Activated naive CD4-positive, alpha-beta T cell treated with Interleukin-2 at 50 U/mL for 16 hours (primary cell): ENCODE data around the gene DCXR.
A peak's percentile ranks its signal among the peaks of the same experiment; 100 is the strongest.

Source experiments
- DNase-seq: peaks from one replicate; pipeline ENCODE4 v3.0.0-alpha.2; 2020

Gene DCXR

DNA sequence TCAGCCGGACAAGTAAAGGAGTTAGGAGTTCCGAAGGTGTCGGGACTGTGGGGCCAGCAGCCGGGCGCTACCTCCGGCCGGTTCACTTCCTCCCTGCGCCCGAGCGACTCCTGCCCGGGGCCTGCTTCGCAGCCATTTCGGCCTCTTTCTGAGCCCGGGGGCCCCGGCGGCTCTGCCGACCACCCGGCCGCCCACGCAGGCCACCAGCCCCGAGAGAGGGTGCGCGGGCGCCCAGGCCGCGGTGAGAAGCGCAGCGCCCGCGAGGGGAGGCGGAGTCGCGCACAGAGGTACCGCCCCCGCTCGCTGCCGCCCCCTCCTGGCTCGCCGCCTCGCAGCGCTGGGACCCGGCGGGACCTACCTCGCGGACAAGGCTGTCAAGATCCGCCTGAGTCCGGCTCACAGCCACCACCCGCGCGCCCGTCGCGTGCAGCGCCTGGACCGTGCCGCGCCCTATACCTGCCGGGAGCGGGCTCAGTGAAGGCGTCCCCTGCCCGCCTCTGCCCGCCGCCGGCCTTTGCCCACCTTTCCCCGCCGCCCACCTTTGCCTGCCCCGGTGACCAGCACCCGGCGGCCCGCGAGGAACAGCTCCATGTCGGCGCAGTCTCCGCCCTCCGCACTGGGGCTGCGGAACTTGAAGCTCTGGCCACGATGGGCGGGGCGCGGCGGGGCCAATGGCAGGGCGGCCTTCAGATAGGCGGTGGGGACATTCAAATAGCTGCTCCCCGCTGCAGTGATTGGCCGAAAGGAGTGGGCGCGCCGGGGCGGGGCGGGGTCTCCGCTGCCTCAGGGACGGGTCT is at the start of gene DCXR:
Gene DCXR, minus strand, starts transcription at position 606 of the 797 bp plus-strand sequence. Its CDS starts 15 bp downstream, at position 591.
- DNase-seq = peak; percentile 96

DNA sequence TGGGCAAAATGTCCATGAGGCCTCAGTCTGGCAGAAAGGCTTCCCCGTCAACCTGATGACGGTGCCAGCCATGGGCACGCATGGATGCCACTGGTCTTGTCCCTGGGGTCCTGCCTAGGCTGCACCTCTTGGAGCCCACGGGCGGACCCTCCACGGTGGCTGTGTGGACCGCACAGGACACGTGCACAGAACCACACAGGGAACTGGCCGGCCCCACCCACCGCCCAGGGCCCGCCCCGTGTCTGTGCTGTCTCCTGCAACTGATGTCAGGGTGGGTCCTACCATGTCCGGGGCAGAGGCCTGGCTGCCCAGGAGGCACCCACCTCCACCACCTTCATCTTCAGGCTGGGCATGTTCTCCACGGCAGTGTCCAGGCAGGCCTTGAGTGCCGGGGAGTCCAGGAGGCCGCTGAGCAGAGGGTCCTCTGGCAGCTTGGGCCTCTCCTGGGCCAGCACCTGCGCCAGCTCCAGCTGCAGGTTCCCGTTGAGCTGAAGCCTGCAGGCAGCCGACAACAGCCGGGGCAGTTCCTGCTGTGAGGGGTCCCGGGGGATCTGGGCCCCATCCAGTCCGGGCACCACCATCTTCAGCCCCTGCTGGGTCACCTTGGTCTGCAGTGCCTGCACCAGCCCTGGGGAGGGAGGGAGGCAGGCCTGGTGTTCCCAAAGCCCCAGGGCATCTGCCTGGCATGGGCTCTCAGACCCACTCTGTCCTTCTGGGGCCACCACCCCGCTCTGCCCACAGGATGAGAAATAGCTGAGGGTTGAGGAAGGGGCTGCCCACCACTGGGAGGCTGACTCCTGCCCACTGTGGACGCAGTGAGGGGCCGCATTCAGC is 48.7 kb upstream of the DCXR start:
- no peak for DNase-seq

GRCh38 chr17:82085031-82085861 is 47.7 kb upstream of the DCXR start:
- no peak for DNase-seq

GRCh38 chr17:82084373-82085030 is 47.0 kb upstream of the DCXR start:
- no peak for DNase-seq

DNA sequence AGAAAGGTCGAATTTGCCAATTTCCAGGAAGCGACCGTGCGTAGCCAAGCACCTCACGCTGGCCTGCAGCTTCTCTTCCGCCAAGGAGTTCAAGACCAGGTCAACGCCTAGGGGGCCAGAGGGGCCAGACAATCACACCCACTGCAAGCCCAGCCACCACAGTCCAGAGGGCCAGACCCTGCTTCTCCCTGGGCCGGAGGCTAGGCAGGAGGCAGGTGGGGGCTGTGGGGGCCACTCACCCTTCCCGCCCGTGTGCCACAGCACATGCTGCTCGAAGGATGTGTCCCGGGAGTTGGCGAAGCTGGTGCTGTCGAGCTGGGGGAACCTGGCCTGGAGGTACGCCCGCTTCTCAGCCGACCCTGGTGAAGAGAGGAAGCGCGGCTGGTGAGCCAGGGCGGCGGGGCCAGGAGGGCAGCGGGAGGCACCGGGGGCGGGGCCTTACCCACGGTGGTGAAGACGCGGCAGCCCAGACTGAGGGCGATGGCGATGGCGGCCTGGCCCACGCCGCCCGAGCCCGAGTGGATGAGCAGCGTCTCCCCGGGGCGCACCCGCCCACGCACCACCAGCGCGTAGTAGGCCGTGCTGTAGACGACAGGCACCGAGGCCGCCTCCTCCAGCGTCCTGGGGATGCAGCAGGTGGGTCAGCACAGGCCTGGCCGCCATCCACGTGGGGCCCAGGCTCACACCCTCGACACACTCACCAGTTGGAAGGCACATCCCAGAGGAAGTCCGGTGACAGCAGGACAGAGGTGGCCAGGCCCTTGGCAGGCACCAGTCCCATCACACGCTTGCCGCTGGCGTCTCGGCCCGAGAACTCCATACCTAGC is 46.2 kb upstream of the DCXR start:
- DNase-seq = no peak

GRCh38 chr17:82083009-82083408 is 45.5 kb upstream of the DCXR start:
- DNase-seq = no peak

GRCh38 chr17:82082456-82082855 is 45.0 kb upstream of the DCXR start:
- DNase-seq = no peak

GRCh38 chr17:82081966-82082365 is 44.5 kb upstream of the DCXR start:
- no peak for DNase-seq

DNA sequence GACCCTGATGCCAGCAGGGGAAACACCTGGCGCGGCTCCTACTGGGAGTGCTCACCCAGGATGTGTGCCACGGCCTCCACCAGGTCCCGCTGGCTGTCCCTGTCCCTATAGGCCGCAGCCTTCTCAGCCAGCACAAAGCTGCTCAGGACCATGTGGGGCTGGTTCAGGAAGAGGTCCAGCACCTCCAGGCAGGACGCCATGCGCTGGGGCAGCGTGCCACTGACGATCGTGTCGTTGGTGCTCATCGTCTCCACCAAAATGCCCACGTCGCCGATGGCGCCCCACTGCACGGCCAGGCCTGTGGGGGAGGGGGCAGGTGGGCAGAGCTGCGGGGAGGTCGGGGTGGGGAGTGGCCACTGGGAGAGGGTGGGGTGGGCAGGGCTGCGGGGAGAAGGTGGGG is 44.0 kb upstream of the DCXR start:
- no peak for DNase-seq

DNA sequence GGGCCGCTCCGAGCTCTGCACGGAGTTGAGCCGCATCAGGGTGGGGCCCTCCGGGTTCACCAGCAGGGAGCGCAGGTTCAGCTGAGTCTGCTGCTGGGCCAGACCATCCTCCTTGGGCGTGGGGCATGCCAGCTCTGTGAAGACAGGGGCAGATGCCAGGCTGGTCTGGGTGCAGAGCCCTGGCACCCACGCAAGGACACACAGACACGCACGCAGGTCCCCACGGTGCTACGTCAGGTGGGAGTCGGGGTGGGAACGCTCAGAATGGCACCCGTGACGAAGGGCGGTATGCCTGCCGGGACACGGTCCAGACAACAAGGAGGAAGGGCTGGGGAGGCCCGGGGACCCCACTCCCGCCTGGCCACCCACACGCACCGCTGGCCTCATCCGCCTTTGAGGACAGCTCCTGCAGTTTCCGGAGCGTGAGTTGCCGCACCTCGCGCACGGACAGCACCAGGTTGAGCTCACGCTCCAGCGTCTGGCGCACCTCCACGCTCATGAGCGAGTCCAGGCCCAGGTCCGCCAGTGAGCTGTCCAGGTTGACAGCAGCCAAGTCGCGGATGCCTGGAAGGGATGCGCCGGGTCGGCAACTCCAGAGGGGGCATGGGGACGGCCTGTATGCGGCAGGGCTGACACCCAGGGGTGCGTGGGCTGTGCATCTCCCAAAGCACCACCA is 43.4 kb upstream of the DCXR start:
- no peak for DNase-seq

DNA sequence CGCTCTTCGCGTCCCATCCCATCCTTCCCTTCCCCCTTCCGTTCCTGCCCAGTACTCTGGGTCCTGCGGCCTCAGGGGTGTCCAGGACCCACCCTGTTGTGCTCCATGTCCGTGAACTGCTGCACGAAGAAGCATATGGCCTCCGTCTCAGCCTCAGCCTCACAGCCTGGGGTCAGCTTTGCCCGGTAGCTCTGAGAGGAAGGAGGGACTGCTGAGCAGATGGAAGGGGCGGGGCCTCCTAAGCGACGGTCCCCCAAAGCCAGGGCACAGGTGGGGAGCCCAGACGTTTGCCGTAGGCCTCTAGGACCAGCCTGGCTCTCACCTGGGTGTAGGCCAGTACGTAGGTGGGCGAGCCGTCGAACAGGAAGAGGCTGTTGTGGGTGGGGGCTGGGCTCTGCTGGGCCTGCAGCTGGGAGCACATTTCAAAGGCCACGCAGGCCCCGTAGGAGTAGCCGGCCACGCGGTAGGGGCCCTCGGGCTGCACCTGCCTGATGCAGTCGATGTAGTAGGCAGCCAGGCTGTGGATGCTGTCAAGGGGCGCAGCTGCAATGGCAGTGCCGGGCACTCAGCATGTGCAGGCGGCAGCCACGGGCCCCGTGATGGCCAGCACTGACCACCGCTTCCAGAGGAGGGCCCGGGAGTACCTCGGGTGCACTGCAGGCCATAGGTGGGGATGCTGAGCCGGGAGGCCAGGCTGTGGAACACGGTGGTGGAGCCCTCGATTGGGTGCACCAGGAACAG is 42.7 kb upstream of the DCXR start:
- no peak for DNase-seq

DNA sequence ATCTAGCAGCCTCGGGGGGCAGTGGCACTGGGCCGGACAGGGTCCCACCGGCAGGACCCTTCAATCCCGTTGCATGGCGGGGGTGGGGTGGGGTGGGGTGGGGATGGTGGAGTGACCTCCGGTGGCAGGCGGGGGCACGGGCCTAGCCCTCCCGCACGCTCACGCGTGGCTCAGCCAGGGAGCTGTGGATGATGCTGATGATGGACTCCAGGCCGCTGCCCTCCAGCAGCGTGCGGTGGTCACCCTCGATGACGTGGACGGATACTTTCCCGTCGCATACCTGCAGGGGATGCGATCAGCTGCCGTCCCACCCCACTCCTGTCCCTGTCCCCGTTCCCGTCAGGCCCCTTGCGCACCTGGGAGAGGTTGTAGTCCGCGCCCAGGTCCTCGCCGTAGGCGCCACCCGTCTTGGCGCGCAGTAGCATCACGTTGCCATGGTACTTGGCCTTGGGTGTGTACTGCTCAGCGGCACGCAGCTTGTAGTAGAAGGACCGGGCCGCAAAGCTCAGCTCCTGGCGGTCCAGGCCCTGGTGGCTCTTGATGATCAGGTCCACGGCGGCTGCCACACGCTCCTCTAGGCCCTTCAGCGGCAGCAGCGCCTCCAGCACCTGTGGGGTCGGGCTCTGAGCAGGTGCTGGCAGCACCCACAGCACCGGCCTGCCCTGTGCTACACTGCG is 41.6 kb upstream of the DCXR start:
- no peak for DNase-seq

DNA sequence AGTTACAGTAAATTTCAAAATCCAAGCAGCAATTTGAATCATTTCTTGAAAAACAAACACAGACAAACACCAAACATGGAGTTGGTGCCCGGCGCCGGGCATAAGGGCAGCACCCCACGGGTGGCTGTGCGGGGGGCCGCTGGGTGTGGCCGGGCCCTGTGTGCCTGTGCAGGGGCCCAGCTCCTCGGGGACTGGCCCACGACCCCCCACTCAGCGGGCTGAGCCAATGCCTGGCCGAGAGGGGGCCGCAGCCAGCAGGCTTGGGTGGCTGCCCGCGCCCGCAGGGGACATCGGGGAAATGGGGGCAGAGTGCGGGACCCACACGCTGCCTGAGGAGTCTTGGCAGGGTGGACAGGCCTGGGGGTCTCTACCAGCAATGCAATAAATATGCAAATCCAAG is 40.9 kb upstream of the DCXR start:
- no peak for DNase-seq

DNA sequence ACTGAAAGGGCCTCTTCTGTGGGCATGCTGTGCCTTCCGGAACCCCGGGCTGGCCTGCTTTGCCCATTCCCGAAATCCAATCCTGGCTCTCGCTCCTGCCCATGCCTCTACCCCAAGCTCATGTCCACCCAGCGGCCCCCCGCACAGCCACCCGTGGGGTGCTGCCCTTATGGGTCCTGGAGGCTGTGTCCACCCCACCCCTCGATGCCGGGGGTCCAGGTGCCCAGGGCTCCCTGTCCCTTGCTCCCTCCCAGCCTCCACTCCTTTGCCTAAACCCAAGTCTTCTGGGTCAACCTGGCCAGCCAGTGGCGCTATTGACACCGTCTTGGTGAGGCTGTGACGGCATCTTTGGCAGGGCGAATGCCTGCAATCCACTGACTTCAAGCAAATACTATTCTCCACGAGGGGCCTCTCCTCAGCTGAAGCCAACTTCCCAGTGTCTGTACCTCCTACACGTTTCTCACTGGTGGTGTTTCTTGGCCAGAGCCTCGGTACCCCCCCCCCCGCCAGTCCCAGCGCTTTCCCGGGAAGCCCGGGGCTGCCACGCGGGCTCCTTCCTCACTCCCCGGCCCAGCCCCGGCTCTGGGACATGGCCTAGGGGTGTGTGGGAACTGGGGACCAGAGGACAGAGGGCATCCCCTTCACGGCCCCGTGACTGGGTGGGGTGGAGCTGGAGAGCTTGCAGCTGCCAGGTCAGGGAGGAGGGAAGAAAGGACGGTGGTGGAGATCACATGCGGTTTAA is 40.3 kb upstream of the DCXR start:
- DNase-seq = no peak

DNA sequence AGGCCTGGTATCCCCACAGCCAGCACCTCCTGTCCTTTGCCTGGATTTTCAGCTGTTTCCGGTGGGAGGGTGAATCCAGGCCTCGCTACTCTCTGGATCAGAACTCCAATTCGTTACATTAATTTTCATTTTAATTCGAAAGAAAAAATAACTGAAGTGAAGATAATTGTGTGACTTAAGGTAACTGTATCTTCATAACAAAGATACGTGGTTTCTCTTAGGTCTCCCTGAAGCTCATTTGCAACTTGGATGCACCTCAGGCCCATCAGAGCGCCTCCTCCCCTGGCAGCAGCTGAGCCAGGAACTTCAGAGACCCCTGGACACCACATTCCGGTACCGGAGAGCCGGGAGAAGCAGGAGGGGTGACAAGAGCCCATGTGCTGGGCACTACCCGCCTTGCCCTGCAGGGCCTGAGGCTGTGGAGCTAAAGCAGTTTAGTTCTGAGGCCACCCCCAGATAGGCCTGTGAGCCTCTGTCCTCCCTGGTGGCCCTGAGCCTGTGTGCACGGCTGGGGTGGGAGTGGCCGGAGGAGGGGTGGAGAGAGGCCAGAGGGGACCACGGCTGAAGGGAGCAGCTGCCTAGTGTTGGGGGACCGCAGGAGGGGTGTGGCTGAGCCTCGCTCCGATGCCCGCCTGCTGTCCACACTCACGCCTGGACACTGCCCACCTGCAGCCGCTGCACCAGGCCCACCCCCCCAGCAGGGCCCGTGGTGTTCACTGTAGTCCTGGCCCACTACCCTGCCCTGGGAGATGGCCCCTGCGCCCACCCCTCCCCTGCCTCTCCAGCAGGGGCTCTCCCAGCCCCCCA is 39.5 kb upstream of the DCXR start:
- DNase-seq = no peak

DNA sequence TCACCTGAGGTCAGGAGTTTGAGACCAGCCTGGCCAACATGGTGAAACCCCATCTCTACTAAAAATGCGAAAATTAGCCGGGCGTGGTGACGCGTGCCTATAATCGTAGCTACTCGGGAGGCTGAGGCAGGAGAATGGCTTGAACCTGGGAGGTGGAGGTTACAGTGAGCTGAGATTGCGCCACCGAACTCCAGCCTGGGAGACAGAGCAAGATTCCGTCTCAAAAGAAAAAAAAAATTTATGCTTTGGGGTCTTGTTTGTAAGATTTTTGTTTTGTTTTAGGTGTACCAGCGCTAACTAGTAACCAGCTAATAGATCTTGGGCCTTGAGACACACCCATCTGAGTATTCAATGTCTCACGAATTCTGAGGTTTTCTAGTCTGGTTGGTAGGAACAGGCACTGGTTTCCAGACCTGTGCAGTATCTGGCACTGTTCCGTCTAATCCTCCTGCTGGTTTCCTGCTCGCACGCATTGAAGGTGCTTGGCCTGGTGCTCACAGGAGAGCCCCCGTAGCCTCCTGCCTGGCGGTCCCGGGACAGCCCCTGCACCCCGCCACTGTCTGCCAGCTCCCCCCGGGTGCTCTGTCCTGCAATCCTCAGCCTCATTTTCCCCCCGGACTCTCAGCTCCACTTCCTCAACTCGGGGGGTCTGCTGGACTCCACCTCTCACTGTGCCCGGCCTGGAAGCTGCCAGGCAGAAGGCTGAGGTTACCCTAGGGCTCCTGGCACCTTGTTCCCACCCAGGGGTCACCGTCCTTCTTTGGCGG is 38.7 kb upstream of the DCXR start:
- DNase-seq = no peak

GRCh38 chr17:82073446-82073845 is 35.9 kb upstream of the DCXR start:
- no peak for DNase-seq
